Measurements from ENCODE around the gene AXIN1. TPM values are rescaled to one million over a fixed set of nuclear protein-coding genes. Genes with fewer than 3 reads are reported as not detected.

The AXIN1 gene
- total RNA-seq, 1 donor from 2014 or later: 19.6 TPM

DNA sequence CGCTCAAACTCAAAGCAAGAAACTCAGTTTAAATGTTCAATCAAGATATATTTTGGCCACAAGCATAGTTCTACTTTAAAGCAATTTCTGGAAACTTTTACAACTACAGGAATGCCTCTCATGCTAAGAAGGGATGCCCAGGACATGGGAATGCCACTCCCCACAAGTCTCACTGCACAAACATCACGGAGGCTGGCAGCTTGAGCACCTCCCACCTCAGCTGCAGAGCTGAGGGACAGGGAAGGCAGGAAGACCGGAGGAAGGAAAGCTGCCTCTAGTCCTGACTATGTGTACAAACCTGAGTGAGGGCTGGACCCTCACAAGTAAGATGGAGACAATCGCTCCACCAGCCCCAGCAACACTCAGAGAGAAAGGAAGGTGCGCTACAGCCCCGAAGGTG is 5.3 kb downstream of the AXIN1 start:
- TF ChIP-seq EZH2phosphoT487 (IDR thresholded peaks at IDR 0.05) (no peak), EZH2 (IDR thresholded peaks at IDR 0.05) (no peak)
- TF ChIP-seq, protein P1, sequence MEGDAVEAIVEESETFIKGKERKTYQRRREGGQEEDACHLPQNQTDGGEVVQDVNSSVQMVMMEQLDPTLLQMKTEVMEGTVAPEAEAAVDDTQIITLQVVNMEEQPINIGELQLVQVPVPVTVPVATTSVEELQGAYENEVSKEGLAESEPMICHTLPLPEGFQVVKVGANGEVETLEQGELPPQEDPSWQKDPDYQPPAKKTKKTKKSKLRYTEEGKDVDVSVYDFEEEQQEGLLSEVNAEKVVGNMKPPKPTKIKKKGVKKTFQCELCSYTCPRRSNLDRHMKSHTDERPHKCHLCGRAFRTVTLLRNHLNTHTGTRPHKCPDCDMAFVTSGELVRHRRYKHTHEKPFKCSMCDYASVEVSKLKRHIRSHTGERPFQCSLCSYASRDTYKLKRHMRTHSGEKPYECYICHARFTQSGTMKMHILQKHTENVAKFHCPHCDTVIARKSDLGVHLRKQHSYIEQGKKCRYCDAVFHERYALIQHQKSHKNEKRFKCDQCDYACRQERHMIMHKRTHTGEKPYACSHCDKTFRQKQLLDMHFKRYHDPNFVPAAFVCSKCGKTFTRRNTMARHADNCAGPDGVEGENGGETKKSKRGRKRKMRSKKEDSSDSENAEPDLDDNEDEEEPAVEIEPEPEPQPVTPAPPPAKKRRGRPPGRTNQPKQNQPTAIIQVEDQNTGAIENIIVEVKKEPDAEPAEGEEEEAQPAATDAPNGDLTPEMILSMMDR (IDR thresholded peaks at IDR 0.05): no peak
- Mint-ChIP-seq H3K9me3 (peaks cover 4% of the 10 kb centered on the region), H3K4me3 (no peak overlapping the region), H3K27ac (no peak overlapping the region), H3K27me3 (ENCODE audit: insufficient read depth, low read depth) (peaks cover 6% of the 10 kb centered on the region), H3K4me1 (peaks cover 13% of the 10 kb centered on the region), H3K36me3 (peaks cover 48% of the 10 kb centered on the region)
- Histone ChIP-seq H3K9me3 (ENCODE audit: low read depth) (no peaks in the 10 kb centered on the region), H3F3A (ENCODE audit: low read depth) (no peaks in the 10 kb centered on the region), H3K27me3 (no peaks in the 10 kb centered on the region), H3K9ac (no peak overlapping the region), H3K4me3 (no peak overlapping the region), H3K79me2 (ENCODE audit: low read depth) (peaks cover 98% of the 10 kb centered on the region), H3K27ac (no peak overlapping the region), H4K20me1 (ENCODE audit: low read depth) (peaks cover 57% of the 10 kb centered on the region), H2AFZ (replicated peaks) (no peak overlapping the region), H3K4me2 (no peak overlapping the region), H3K36me3 (no peaks in the 10 kb centered on the region), H3K4me1 (no peaks in the 10 kb centered on the region)
- DNase-seq (ENCODE audit: low spot score): no peak

DNA sequence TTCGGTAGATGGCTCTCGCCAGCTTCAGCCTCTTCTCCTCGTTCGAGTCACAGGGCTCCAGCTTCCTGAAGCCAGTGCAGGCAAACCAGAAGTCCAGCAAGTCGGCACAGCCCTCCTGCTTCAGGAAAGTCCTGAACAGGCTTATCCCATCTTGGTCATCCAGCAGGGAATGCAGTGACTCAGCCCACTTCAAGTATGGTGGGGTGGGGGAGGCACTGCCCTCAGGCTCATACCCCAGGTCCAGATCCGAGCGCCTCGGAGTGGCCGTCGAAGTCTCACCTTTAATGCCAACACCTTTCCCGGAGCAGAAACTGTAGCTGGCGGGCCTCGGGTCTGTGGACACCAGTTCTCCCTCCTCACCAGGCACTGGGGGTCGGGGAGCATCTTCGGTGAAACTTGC is 5.9 kb downstream of the AXIN1 start:
- Histone ChIP-seq H3K9ac (no peak overlapping the region), H4K20me1 (ENCODE audit: low read depth) (peaks cover 56% of the 10 kb centered on the region), H2AFZ (replicated peaks) (no peak overlapping the region), H3K79me2 (ENCODE audit: low read depth) (peaks cover 93% of the 10 kb centered on the region), H3F3A (ENCODE audit: low read depth) (no peaks in the 10 kb centered on the region), H3K4me2 (no peak overlapping the region), H3K27me3 (no peaks in the 10 kb centered on the region), H3K36me3 (no peaks in the 10 kb centered on the region), H3K27ac (no peak overlapping the region), H3K9me3 (ENCODE audit: low read depth) (no peaks in the 10 kb centered on the region), H3K4me1 (no peaks in the 10 kb centered on the region), H3K4me3 (no peak overlapping the region)
- H3K27me3 Mint-ChIP-seq (ENCODE audit: insufficient read depth, low read depth): peaks cover 7% of the 10 kb centered on the region
- H3K4me1 Mint-ChIP-seq: peaks cover 13% of the 10 kb centered on the region
- H3K9me3 Mint-ChIP-seq: peaks cover 4% of the 10 kb centered on the region
- no peak overlapping the region for H3K4me3 Mint-ChIP-seq
- peaks cover 52% of the 10 kb centered on the region for H3K36me3 Mint-ChIP-seq
- TF ChIP-seq EZH2 (IDR thresholded peaks at IDR 0.05): no peak
- TF ChIP-seq EZH2phosphoT487 (IDR thresholded peaks at IDR 0.05): no peak
- TF ChIP-seq, protein P1 (IDR thresholded peaks at IDR 0.05): no peak
- no peak overlapping the region for H3K27ac Mint-ChIP-seq
- peak; percentile 1 for DNase-seq (ENCODE audit: low spot score)

DNA sequence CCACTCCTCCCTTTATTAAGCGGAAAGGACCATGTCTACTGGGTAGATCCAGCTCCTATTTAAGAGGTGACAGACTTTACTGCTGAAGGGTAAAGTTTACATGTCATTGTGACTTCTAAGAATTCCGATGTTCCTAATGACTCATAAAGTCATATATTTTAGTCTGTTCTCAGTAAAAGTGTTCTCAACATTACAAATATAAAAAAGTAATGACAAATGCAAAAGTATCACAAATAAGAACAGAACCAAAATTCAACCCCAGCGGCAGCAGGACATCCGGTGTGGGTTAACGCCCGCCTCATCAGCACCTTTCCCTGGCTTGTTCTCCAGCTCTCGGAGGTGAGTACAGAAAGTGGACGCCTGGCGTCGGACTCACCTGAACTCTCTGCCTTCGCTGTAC is 6.8 kb downstream of the AXIN1 start:
- H4K20me1 ChIP-seq (ENCODE audit: low read depth): peaks cover 48% of the 10 kb centered on the region
- no peak overlapping the region for H3K4me2 ChIP-seq

More for the DNA sequence above, 6.8 kb downstream of the AXIN1 start:
- Mint-ChIP-seq H3K4me3 (no peak overlapping the region), H3K4me1 (peaks cover 11% of the 10 kb centered on the region), H3K36me3 (peaks cover 52% of the 10 kb centered on the region), H3K27me3 (ENCODE audit: insufficient read depth, low read depth) (peaks cover 7% of the 10 kb centered on the region), H3K27ac (no peak overlapping the region), H3K9me3 (peaks cover 4% of the 10 kb centered on the region)
- Histone ChIP-seq H3K36me3 (no peaks in the 10 kb centered on the region), H3K27me3 (no peaks in the 10 kb centered on the region), H3K9ac (no peak overlapping the region), H2AFZ (replicated peaks) (no peak overlapping the region), H3K27ac (no peak overlapping the region), H3K79me2 (ENCODE audit: low read depth) (peaks cover 88% of the 10 kb centered on the region), H3K9me3 (ENCODE audit: low read depth) (no peaks in the 10 kb centered on the region), H3K4me1 (no peaks in the 10 kb centered on the region), H3F3A (ENCODE audit: low read depth) (no peaks in the 10 kb centered on the region), H3K4me3 (no peak overlapping the region)
- DNase-seq (ENCODE audit: low spot score): peak; percentile 0
- TF ChIP-seq, protein P1 (IDR thresholded peaks at IDR 0.05): no peak
- no peak for TF ChIP-seq EZH2 (IDR thresholded peaks at IDR 0.05)

All from neural progenitor cell (in vitro differentiated cells).